Prostate gland (tissue), 2 donors: Measurements from ENCODE around the gene TSPAN15. TPM values are rescaled to one million over a fixed set of nuclear protein-coding genes. Genes with fewer than 3 reads are reported as not detected.

Experiments
- DNase-seq: peaks from one replicate; pipeline ENCODE4 v3.0.0-alpha.2; 2019; ENCODE audit warnings: low spot score
- H3K27ac ChIP-seq, 2 donors: fragments of 200-600 bp; sonication (generic); 2 replicates each; pipeline ENCODE4 v1.5.1; 2017 to 2019
- H3K27me3 ChIP-seq: fragments of 200-600 bp; sonication (generic); replicated peaks from 2 replicates; pipeline ENCODE4 v1.5.1; 2019; ENCODE audit not compliant: insufficient read depth
- H3K36me3 ChIP-seq, 2 donors: fragments of 200-600 bp; sonication (generic); 1 replicate in 1 of 2; 2 replicates in 1 of 2; pipeline versions ENCODE4 v1.5.1 to v1.8.1; 2017 to 2019
- H3K4me1 ChIP-seq: fragments of 200-600 bp; sonication (generic); replicated peaks from 2 replicates; pipeline ENCODE4 v1.5.1; 2019
- H3K4me3 ChIP-seq, 2 donors: fragments of 200-600 bp; sonication (generic); 2 replicates each; pipeline ENCODE4 v1.5.1; 2017 to 2019
- H3K9me3 ChIP-seq: fragments of 200-600 bp; sonication (generic); 2 replicates; pipeline ENCODE4 v1.5.1; 2017
- POLR2A ChIP-seq: fragments of 450-650 bp; IDR thresholded peaks from one replicate; pipeline ENCODE4 v1.6.1; 2016; ENCODE audit warnings: antibody characterized with exemption, mild to moderate bottlenecking
- POLR2AphosphoS5 ChIP-seq: sonication (generic); formaldehyde crosslinking; IDR thresholded peaks from one replicate; pipeline ENCODE4 v1.6.1; 2017; ENCODE audit warnings: antibody characterized with exemption
- WGBS: methylation state at CpG from one replicate; pipeline ENCODE4 v1.1.5; 2018; 5-methylcytosine and 5-hydroxymethylcytosine counted together
- intact Hi-C: fragments of 100-400 bp; cut with DNase I; formaldehyde crosslinking; loops from one replicate; pipeline ENCODE4 v1.14.2; 2022
- total RNA-seq, 2 donors: library from RNA; depleted of rRNA; stranded (reverse); fragments of >200 nt; gene quantifications; one replicate each; pipeline ENCODE4 v1.1.0, GENCODE V29; 2016
- TF ChIP-seq, protein P1 (sequence below), 4 experiments: fragments of 200-600 bp in 2 of 4; fragments of 450-650 bp in 2 of 4; sonication (generic) in 2 of 4; IDR thresholded peaks; 1 replicate in 3 of 4; 2 replicates in 1 of 4; pipeline ENCODE4 v1.5.1; 2016 to 2019; ENCODE audit warnings: antibody characterized with exemption in 4 of 4, mild to moderate bottlenecking in 2 of 4, moderate library complexity in 2 of 4

Gene TSPAN15
- total RNA-seq, 2 donors from 2014 or later = 78.8 to 85.3 TPM

GRCh38 chr10:69464401-69464800, 13.1 kb downstream of the TSPAN15 start:
- no peak for DNase-seq
- 56% methylated on average over 7 of the region's 7 CpGs for WGBS
- Histone ChIP-seq H3K9me3 (no peaks in the 10 kb centered on the region), H3K4me3 (no peak overlapping the region), H3K36me3 (no peaks in the 10 kb centered on the region), H3K4me1 (peaks cover 2% of the 10 kb centered on the region), H3K27me3 (no peaks in the 10 kb centered on the region), H3K27ac (peak overlapping the region; percentile 33 to 41)
- intact Hi-C loops = no loop called here
- TF ChIP-seq POLR2AphosphoS5 (no peak), POLR2A (no peak)

DNA sequence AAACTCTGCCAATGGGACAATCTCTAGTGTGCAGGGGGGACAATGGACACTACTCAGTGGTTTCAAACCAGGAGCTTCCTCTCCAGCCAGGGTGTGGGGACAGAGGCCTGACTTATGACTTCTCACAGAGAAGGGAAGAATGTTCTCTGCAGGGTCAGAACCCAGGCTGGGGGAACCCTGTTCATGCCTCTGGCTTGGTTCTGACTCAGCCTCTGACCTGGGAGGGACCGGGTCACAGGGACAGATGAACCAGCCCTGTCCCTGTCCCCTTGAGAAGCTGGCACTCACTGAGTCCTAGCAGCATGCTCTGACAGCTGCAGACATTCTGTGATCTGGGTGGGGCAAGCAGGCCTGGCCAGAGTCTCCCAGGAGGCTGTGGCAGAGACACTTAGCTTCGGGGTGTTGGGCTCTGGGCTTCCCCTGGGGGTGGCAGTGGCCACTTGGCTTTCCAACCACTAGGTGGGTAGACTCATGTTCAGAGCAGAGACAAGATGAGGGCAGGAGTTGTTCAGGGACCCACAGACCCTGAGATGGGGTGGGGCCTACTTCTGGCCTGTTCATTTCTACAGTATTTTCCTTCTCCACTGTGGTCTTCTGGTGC, 13.6 kb downstream of the TSPAN15 start:
- TF ChIP-seq POLR2A (no peak), POLR2AphosphoS5 (no peak)
- TF ChIP-seq, protein P1, sequence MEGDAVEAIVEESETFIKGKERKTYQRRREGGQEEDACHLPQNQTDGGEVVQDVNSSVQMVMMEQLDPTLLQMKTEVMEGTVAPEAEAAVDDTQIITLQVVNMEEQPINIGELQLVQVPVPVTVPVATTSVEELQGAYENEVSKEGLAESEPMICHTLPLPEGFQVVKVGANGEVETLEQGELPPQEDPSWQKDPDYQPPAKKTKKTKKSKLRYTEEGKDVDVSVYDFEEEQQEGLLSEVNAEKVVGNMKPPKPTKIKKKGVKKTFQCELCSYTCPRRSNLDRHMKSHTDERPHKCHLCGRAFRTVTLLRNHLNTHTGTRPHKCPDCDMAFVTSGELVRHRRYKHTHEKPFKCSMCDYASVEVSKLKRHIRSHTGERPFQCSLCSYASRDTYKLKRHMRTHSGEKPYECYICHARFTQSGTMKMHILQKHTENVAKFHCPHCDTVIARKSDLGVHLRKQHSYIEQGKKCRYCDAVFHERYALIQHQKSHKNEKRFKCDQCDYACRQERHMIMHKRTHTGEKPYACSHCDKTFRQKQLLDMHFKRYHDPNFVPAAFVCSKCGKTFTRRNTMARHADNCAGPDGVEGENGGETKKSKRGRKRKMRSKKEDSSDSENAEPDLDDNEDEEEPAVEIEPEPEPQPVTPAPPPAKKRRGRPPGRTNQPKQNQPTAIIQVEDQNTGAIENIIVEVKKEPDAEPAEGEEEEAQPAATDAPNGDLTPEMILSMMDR (IDR thresholded peaks at IDR 0.05) = no peak
- DNase-seq = no peak
- H3K36me3 ChIP-seq = no peaks in the 10 kb centered on the region
- peak overlapping the region; percentile 33 to 41 for H3K27ac ChIP-seq
- WGBS = 53% methylated on average over 2 of the region's 2 CpGs
- peaks cover 2% of the 10 kb centered on the region for H3K4me1 ChIP-seq
- no peak overlapping the region for H3K4me3 ChIP-seq
- intact Hi-C loops = no loop called here
- no peaks in the 10 kb centered on the region for H3K27me3 ChIP-seq
- H3K9me3 ChIP-seq = no peaks in the 10 kb centered on the region

GRCh38 chr10:69465457-69466157, 14.3 kb downstream of the TSPAN15 start:
- DNase-seq = no peak
- no peaks in the 10 kb centered on the region for H3K27me3 ChIP-seq
- no peaks in the 10 kb centered on the region for H3K36me3 ChIP-seq
- peak overlapping the region; percentile 33 to 41 for H3K27ac ChIP-seq
- TF ChIP-seq POLR2A (no peak), POLR2AphosphoS5 (no peak)
- TF ChIP-seq, protein P1 (IDR thresholded peaks at IDR 0.05) = no peak
- intact Hi-C loops = no loop called here
- no peaks in the 10 kb centered on the region for H3K9me3 ChIP-seq
- WGBS = 84% methylated on average over 9 of the region's 9 CpGs
- H3K4me3 ChIP-seq = no peak overlapping the region
- H3K4me1 ChIP-seq = peaks cover 2% of the 10 kb centered on the region

DNA sequence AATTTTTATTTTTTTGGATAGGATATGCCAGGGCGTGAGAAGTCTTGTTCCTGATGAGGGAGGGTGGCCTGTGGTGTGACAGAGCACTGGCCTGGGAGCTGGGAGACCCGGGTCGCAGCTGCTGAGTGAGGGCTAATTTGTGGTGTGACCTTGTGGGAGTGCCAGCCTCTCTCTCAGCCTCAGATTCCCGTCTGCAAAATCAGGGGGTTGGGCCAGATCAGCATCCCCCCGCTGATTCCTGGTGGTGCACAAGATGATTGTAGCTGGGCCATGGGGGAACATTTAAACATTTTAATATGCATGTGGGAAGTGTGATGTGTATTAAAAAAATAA, 14.9 kb downstream of the TSPAN15 start:
- DNase-seq = no peak
- H3K9me3 ChIP-seq = no peaks in the 10 kb centered on the region
- H3K27me3 ChIP-seq = no peaks in the 10 kb centered on the region
- TF ChIP-seq POLR2AphosphoS5 = no peak
- TF ChIP-seq POLR2A = no peak
- TF ChIP-seq, protein P1 (IDR thresholded peaks at IDR 0.05) = no peak
- intact Hi-C loops = no loop called here
- peak overlapping the region in 1 of 2 donors; percentile 19 for H3K27ac ChIP-seq
- peaks cover 2% of the 10 kb centered on the region for H3K4me1 ChIP-seq
- no peak overlapping the region for H3K4me3 ChIP-seq
- WGBS = 54% methylated on average over 5 of the region's 5 CpGs
- H3K36me3 ChIP-seq = no peaks in the 10 kb centered on the region

GRCh38 chr10:69466689-69467088, 15.4 kb downstream of the TSPAN15 start:
- 81% methylated on average over 10 of the region's 10 CpGs for WGBS

More at GRCh38 chr10:69466689-69467088, 15.4 kb downstream of the TSPAN15 start:
- DNase-seq = no peak
- intact Hi-C loops = no loop called here
- Histone ChIP-seq H3K27ac (no peak overlapping the region), H3K27me3 (no peaks in the 10 kb centered on the region), H3K4me3 (no peak overlapping the region), H3K4me1 (peaks cover 2% of the 10 kb centered on the region), H3K36me3 (no peaks in the 10 kb centered on the region), H3K9me3 (no peaks in the 10 kb centered on the region)
- TF ChIP-seq, protein P1 (IDR thresholded peaks at IDR 0.05) = no peak
- TF ChIP-seq POLR2A (no peak), POLR2AphosphoS5 (no peak)
